Erythroblast (primary cell): Measurements from ENCODE around the gene SIL1.

ENCODE experiments used
- GATA1 ChIP-seq: IDR thresholded peaks from 2 replicates; pipeline ENCODE4 v1.6.1; 2011; ENCODE audit warnings: low read depth, mild to moderate bottlenecking, control low read depth, low read length, moderate library complexity
- POLR2A ChIP-seq: IDR thresholded peaks from 2 replicates; pipeline ENCODE4 v1.6.1; 2011; ENCODE audit warnings: mild to moderate bottlenecking, low read length

DNA sequence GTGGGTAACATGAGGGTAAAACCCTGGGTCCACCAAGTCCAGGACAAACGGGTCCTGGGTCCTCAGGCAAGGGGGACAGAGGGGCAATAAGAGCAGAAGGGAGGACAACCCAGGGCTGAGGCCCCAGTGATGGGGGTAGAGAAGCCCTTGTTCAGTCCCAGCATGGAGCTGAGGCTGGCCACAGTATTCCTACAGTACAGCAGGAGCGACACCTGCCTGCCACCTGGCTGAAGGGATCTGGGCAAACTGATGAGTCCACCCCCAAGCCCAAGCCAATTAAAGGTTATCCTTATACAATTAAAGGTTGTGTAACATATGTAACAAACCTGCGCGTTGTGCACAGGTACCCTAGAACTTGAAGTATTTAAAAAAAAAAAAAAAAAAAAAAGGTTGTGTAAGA, 225.3 kb downstream of the SIL1 start:
- TF ChIP-seq POLR2A, result no peak
- no peak for TF ChIP-seq GATA1
